B cell (primary cell): ENCODE measurements around the gene ZNF891. TPM values are rescaled to one million over a fixed set of nuclear protein-coding genes. Genes with fewer than 3 reads are reported as not detected.

ENCODE experiments used
- ATAC-seq: fragments of 200-7000 bp; cut with Tn5 transposase; one replicate; pipeline ENCODE4 v1.10.0; 2021; ENCODE audit warnings: low read depth, mild to moderate bottlenecking, moderate number of reproducible peaks, moderate library complexity
- CTCF ChIA-PET: fragments of 350-600 bp; sonication (Branson Sonifier 250); formaldehyde crosslinking; loops from one replicate; lab custom pipeline; 2021; ENCODE audit warnings: antibody characterized with exemption, inconsistent platforms; lab: Charles Lee
- POLR2A ChIA-PET: fragments of 350-600 bp; sonication (Branson Sonifier 250); formaldehyde crosslinking; loops from one replicate; lab custom pipeline; 2021; ENCODE audit warnings: antibody characterized with exemption; lab: Charles Lee
- DNase-seq: peaks from one replicate; pipeline ENCODE4 v3.0.0; 2013
- H2AFZ ChIP-seq: 2 replicates; pipeline ENCODE4 v1.6.1; 2012; ENCODE audit warnings: mild to moderate bottlenecking, low read depth, low read length; ENCODE audit not compliant: insufficient read depth, poor library complexity, severe bottlenecking
- H3K27ac ChIP-seq, 2 donors: 1 replicate in 1 of 2; 2 replicates in 1 of 2; pipeline ENCODE4 v1.5.1; 2012 to 2013; ENCODE audit warnings: low read length in 2 of 2, mild to moderate bottlenecking in 2 of 2, moderate library complexity in 1 of 2
- H3K27me3 ChIP-seq, 4 experiments: fragments of 200-600 bp in 1 of 4; sonication (generic) in 1 of 4; replicated peaks in 1 of 4; 1 replicate in 2 of 4; 2 replicates in 2 of 4; pipeline versions ENCODE4 v1.6.1 to v1.7.0; 2013 to 2016; ENCODE audit warnings: low read length in 3 of 4, mild to moderate bottlenecking in 2 of 4, mixed read lengths in 1 of 4, moderate library complexity in 1 of 4; ENCODE audit not compliant: insufficient read depth in 4 of 4, control insufficient read depth in 3 of 4; ENCODE audit errors: control extremely low read depth in 1 of 4
- H3K36me3 ChIP-seq, 2 experiments: replicated peaks in 1 of 2; 1 replicate in 1 of 2; 2 replicates in 1 of 2; pipeline versions ENCODE4 v1.6.1 to v1.7.1; 2013; ENCODE audit warnings: low read length in 1 of 2; ENCODE audit not compliant: insufficient read depth in 2 of 2, control insufficient read depth in 1 of 2; ENCODE audit errors: control extremely low read depth in 1 of 2, extremely low read depth in 1 of 2
- H3K4me1 ChIP-seq, 2 donors: fragments of 200-600 bp in 1 of 2; sonication (generic) in 1 of 2; 1 replicate in 1 of 2; 2 replicates in 1 of 2; pipeline versions ENCODE4 v1.5.1 to v1.6.1; 2013 to 2017; ENCODE audit warnings: low read length in 2 of 2; ENCODE audit not compliant: control insufficient read depth in 2 of 2, insufficient read depth in 2 of 2
- H3K4me2 ChIP-seq: replicated peaks from 2 replicates; pipeline ENCODE3; 2012; ENCODE audit warnings: mild to moderate bottlenecking, low read depth, low read length; ENCODE audit not compliant: poor library complexity, severe bottlenecking
- H3K4me3 ChIP-seq, 5 experiments: fragments of 200-600 bp in 1 of 5; sonication (generic) in 1 of 5; 1 replicate in 3 of 5; 2 replicates in 2 of 5; pipeline versions ENCODE4 v1.5.1 to v1.7.0; 2011 to 2016; ENCODE audit warnings: low read length in 4 of 5, mild to moderate bottlenecking in 4 of 5, low read depth in 2 of 5, control low read depth in 1 of 5, moderate library complexity in 1 of 5; ENCODE audit not compliant: insufficient read depth in 1 of 5; ENCODE audit errors: control extremely low read depth in 1 of 5, extremely low read depth in 1 of 5
- H3K79me2 ChIP-seq: fragments of 200-600 bp; sonication (generic); one replicate; pipeline ENCODE4 v1.6.0; 2016; ENCODE audit warnings: low read length; ENCODE audit not compliant: control insufficient read depth, insufficient read depth
- H3K9ac ChIP-seq: fragments of 200-600 bp; sonication (generic); 2 replicates; pipeline ENCODE4 v1.6.1; 2017; ENCODE audit warnings: mild to moderate bottlenecking, low read length, moderate library complexity
- H3K9me3 ChIP-seq, 3 donors: one replicate each; pipeline versions ENCODE4 v1.6.1 to v1.7.1; 2013; ENCODE audit warnings: low read length in 2 of 3; ENCODE audit not compliant: control insufficient read depth in 2 of 3, insufficient read depth in 1 of 3; ENCODE audit errors: control extremely low read depth in 1 of 3
- H4K20me1 ChIP-seq: 2 replicates; pipeline ENCODE4 v1.6.0; 2012; ENCODE audit warnings: mild to moderate bottlenecking, low read length; ENCODE audit not compliant: insufficient read depth, control insufficient read depth, poor library complexity, severe bottlenecking
- H3K27ac Mint-ChIP-seq: one replicate; pipeline ENCODE4 v1.8.0; 2021; ENCODE audit warnings: mixed read lengths
- H3K27me3 Mint-ChIP-seq: one replicate; pipeline ENCODE4 v1.8.0; 2021; ENCODE audit warnings: mixed read lengths
- H3K4me1 Mint-ChIP-seq: one replicate; pipeline ENCODE4 v1.8.0; 2021; ENCODE audit warnings: mixed read lengths
- H3K4me3 Mint-ChIP-seq: one replicate; pipeline ENCODE4 v1.8.0; 2021; ENCODE audit warnings: mixed read lengths
- H3K9me3 Mint-ChIP-seq: one replicate; pipeline ENCODE4 v1.8.0; 2022; ENCODE audit warnings: mixed read lengths; ENCODE audit not compliant: insufficient read depth
- CTCF ChIP-seq: fragments of 200-600 bp; IDR thresholded peaks from one replicate; pipeline ENCODE4 v1.8.0; 2022; ENCODE audit warnings: antibody characterized with exemption, mild to moderate bottlenecking
- EZH2 ChIP-seq: IDR thresholded peaks from 2 replicates; pipeline ENCODE4 v1.6.1; 2012; ENCODE audit warnings: borderline replicate concordance, low read depth, mild to moderate bottlenecking, moderate library complexity, low read length; ENCODE audit not compliant: insufficient read depth, poor library complexity, severe bottlenecking
- WGBS: methylation state at CpG from one replicate; pipeline ENCODE4 v1.1.5; 2013; ENCODE audit warnings: missing lambda C conversion rate; ENCODE audit not compliant: insufficient coverage; 5-methylcytosine and 5-hydroxymethylcytosine counted together
- intact Hi-C: fragments of 100-400 bp; cut with micrococcal nuclease; formaldehyde crosslinking; loops from one replicate; pipeline ENCODE4 v1.10.0; 2022
- polyA plus RNA-seq: library from polyadenylated mRNA; depleted of rRNA; stranded (reverse); fragments of >200 nt; gene quantifications from 2 replicates; pipeline ENCODE4 v1.2.3, GENCODE V29; 2012
- total RNA-seq, 2 donors: library from RNA; stranded (reverse); fragments of 120-200 nt in 1 of 2; gene quantifications; 1 replicate in 1 of 2; 2 replicates in 1 of 2; pipeline versions ENCODE4 v1.2.3 to v1.2.4, GENCODE V29; 2013 to 2022

ZNF891 gene
- total and polyA plus RNA-seq, 2 donors (not counting 1 experiment from before 2014, with no cell fraction given): 1.5 to 6.8 TPM

GRCh38 chr12:133107121-133107520 is 23.0 kb downstream of the ZNF891 start:
- no peaks in the 10 kb centered on the region for H3K4me1 Mint-ChIP-seq
- POLR2A ChIA-PET: no interaction called here
- CTCF ChIA-PET: no interaction called here
- H3K9ac ChIP-seq: no peak overlapping the region
- no peaks in the 10 kb centered on the region for H3K79me2 ChIP-seq
- WGBS: no CpG with 5 or more reads among the region's 1 CpG
- H2AFZ ChIP-seq: no peak overlapping the region
- no peaks in the 10 kb centered on the region for H4K20me1 ChIP-seq
- no peak overlapping the region for H3K27ac ChIP-seq
- H3K36me3 ChIP-seq: peaks cover 26 to 32% of the 10 kb centered on the region in 2 experiments
- H3K27me3 ChIP-seq: no peaks in the 10 kb centered on the region
- no peaks in the 10 kb centered on the region for H3K27me3 Mint-ChIP-seq
- peaks cover 27% of the 10 kb centered on the region for H3K9me3 Mint-ChIP-seq
- DNase-seq (no peak), ATAC-seq (no peak)
- no peak for TF ChIP-seq CTCF
- no peak for TF ChIP-seq EZH2
- intact Hi-C loops: no loop called here
- H3K4me3 ChIP-seq: peak overlapping the region in 1 of 5 experiments; percentile 42
- no peak overlapping the region for H3K27ac Mint-ChIP-seq
- H3K4me1 ChIP-seq: no peaks in the 10 kb centered on the region
- H3K9me3 ChIP-seq: peaks cover 42 to 96% (median 46%) of the 10 kb centered on the region in 3 donors
- no peak overlapping the region for H3K4me3 Mint-ChIP-seq
- H3K4me2 ChIP-seq: no peak overlapping the region

GRCh38 chr12:133106253-133106652 is 23.8 kb downstream of the ZNF891 start:
- Mint-ChIP-seq H3K27ac (no peak overlapping the region), H3K9me3 (peaks cover 30% of the 10 kb centered on the region), H3K4me1 (no peaks in the 10 kb centered on the region), H3K4me3 (no peak overlapping the region), H3K27me3 (no peaks in the 10 kb centered on the region)
- CTCF ChIA-PET: no interaction called here
- Histone ChIP-seq H3K9me3 (peaks cover 43 to 95% (median 44%) of the 10 kb centered on the region in 3 donors), H3K36me3 (peaks cover 29 to 38% of the 10 kb centered on the region in 2 experiments), H3K4me1 (no peaks in the 10 kb centered on the region), H3K4me3 (peak overlapping the region in 1 of 5 experiments; percentile 23), H2AFZ (no peak overlapping the region), H3K9ac (peak overlapping the region; percentile 9), H3K27me3 (no peaks in the 10 kb centered on the region), H3K79me2 (no peaks in the 10 kb centered on the region), H3K27ac (no peak overlapping the region), H4K20me1 (no peaks in the 10 kb centered on the region), H3K4me2 (no peak overlapping the region)
- POLR2A ChIA-PET: no interaction called here
- intact Hi-C loops: no loop called here
- no peak for TF ChIP-seq CTCF
- no peak for TF ChIP-seq EZH2
- ATAC-seq (no peak), DNase-seq (peak; percentile 29)
- no CpG with 5 or more reads among the region's 5 CpGs for WGBS
